Omental fat pad (tissue), 4 donors: ENCODE measurements around the gene INCENP. TPM values are rescaled to one million over a fixed set of nuclear protein-coding genes. Genes with fewer than 3 reads are reported as not detected.

Source experiments
- ATAC-seq: fragments of 150-250 bp; one replicate; pipeline ENCODE4 v1.9.1; 2016; ENCODE audit warnings: mild to moderate bottlenecking, moderate library complexity; ENCODE audit not compliant: low FRiP score
- DNase-seq: peaks from one replicate; pipeline ENCODE4 v3.0.0-alpha.2; 2019; ENCODE audit warnings: low spot score
- CTCF ChIP-seq, 3 donors: fragments of 450-650 bp; IDR thresholded peaks; one replicate each; pipeline ENCODE4 v1.5.1; 2016 to 2017; ENCODE audit warnings: antibody characterized with exemption in 3 of 3, mild to moderate bottlenecking in 3 of 3, moderate library complexity in 2 of 3
- total RNA-seq, 4 donors: library from RNA; depleted of rRNA; stranded (reverse); fragments of >200 nt; gene quantifications; one replicate each; pipeline ENCODE4 v1.1.0, GENCODE V29; 2016

INCENP gene
- total RNA-seq, 4 donors from 2014 or later, result 8.0 to 19.1 (median 12.9) TPM

GRCh38 chr11:62124186-62125113 is 639 bp downstream of the INCENP start:
- peak; percentile 31 for DNase-seq

GRCh38 chr11:62125316-62125715 is 1.5 kb downstream of the INCENP start:
- ATAC-seq, result no peak
- no peak for DNase-seq
- TF ChIP-seq CTCF (IDR thresholded peaks at IDR 0.05), result no peak

More at GRCh38 chr11:62124186-62125113, 639 bp downstream of the INCENP start:
- no peak for TF ChIP-seq CTCF (IDR thresholded peaks at IDR 0.05)
- ATAC-seq, result peak; percentile 43

- TF ChIP-seq CTCF (IDR thresholded peaks at IDR 0.05), result no peak
- DNase-seq (no peak), ATAC-seq (no peak)
Measured at GRCh38 chr11:62125881-62126280, 2.1 kb downstream of the INCENP start.

DNA sequence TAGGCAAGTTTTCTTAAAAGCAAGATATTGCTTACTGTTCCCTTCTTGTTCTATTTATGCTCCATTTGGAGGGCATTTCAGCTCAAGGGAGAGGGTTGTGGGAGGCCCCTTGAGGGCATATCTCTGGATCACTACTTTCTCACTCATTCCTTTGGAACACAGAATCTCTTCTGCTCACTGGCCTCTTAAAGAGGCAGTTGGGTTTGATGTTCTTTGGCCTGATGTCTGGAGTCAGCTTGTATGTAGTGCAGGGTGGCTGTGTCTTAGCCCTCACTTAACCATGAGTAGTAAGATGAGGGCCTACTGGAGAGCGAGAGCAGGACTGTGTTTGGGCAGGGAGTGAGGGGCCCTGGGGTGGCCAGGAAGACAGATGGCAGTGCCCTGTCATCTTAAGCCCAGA is 3.6 kb downstream of the INCENP start:
- no peak for ATAC-seq
- TF ChIP-seq CTCF (IDR thresholded peaks at IDR 0.05), result no peak
- DNase-seq, result no peak

DNA sequence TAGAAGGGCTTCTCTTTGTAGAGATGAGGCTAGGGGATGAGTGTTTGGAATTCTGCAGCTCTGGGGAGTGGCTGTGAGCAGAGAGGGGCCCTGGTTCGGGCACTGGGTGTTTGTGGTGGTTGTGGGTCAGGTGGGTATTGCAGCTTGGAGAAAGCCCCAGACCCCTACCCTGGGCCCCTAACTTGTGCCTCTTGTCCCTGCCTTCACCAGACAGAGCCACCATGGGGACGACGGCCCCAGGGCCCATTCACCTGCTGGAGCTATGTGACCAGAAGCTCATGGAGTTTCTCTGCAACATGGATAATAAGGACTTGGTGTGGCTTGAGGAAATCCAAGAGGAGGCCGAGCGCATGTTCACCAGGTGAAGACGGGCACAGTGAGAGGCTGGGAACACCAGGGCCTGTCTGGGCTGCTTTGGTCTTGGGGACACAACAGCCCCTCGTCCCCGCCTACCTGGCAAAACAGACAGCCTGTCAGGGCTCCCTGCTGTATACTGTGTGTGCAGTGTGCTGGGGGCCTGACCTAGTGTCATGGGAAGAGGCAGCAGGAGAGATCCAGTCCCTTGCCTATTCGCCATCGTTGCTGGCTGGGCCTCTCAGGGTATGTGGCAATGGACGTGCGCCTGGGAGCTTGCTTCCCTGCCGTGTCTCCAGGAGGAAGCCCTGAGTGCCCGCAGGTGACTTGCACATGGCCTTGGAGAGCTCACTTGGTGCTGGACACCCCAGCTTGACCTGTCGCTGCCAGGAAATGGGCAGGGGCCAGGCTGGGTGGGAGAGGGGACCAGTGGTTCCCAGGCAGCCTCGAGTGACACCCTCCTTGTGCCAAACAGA is 4.3 kb downstream of the INCENP start:
- DNase-seq, result no peak
- no peak for TF ChIP-seq CTCF (IDR thresholded peaks at IDR 0.05)
- no peak for ATAC-seq

GRCh38 chr11:62128835-62129234 is 5.0 kb downstream of the INCENP start:
- TF ChIP-seq CTCF (IDR thresholded peaks at IDR 0.05), result no peak
- DNase-seq, result no peak

More at GRCh38 chr11:62128835-62129234, 5.0 kb downstream of the INCENP start:
- ATAC-seq, result no peak
